Measurements from ENCODE around the gene MAP3K20.

GRCh38 chr2:173066887-173067676 is 8.6 kb upstream of the MAP3K20 start:
- no peak for TF ChIP-seq CTCF (conservative IDR thresholded peaks at IDR 0.05; ENCODE audit: low read depth in 2 of 2)
- TF ChIP-seq, protein P1, sequence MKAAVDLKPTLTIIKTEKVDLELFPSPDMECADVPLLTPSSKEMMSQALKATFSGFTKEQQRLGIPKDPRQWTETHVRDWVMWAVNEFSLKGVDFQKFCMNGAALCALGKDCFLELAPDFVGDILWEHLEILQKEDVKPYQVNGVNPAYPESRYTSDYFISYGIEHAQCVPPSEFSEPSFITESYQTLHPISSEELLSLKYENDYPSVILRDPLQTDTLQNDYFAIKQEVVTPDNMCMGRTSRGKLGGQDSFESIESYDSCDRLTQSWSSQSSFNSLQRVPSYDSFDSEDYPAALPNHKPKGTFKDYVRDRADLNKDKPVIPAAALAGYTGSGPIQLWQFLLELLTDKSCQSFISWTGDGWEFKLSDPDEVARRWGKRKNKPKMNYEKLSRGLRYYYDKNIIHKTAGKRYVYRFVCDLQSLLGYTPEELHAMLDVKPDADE (IDR thresholded peaks at IDR 0.05), result no peak
- no peak for TF ChIP-seq EZH2 (IDR thresholded peaks at IDR 0.05; ENCODE audit: low read depth, unreplicated experiment)
- no peak for TF ChIP-seq POLR2AphosphoS5 (IDR thresholded peaks at IDR 0.05; ENCODE audit: low read depth)
- no peak for TF ChIP-seq EZH2phosphoT487 (IDR thresholded peaks at IDR 0.05; ENCODE audit: unreplicated experiment)
